Measurements from ENCODE around the gene FBXL17. TPM values are rescaled to one million over a fixed set of nuclear protein-coding genes. Genes with fewer than 3 reads are reported as not detected.

The FBXL17 gene
- total RNA-seq, 1 experiment from 2014 or later = 18.2 TPM

DNA sequence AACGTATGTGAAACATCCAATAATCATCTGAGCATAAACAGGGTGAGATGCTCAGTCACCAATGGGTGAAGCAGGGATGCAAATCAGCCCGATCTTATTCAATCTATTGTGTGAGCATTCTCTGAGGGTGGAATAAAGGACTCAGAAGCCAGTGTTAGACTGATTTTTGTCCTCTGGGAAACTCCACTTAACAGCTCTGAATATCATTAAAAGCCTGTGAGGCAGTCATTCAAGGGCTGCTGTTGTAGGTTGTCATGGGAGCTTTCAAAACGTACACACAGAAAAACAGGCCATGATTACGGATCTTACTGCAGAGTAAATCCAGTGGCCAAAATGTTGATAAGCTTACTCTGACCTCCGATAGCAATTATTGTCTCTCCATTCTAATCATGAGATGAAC lies 444.7 kb downstream of the FBXL17 start:
- TF ChIP-seq, protein P1, sequence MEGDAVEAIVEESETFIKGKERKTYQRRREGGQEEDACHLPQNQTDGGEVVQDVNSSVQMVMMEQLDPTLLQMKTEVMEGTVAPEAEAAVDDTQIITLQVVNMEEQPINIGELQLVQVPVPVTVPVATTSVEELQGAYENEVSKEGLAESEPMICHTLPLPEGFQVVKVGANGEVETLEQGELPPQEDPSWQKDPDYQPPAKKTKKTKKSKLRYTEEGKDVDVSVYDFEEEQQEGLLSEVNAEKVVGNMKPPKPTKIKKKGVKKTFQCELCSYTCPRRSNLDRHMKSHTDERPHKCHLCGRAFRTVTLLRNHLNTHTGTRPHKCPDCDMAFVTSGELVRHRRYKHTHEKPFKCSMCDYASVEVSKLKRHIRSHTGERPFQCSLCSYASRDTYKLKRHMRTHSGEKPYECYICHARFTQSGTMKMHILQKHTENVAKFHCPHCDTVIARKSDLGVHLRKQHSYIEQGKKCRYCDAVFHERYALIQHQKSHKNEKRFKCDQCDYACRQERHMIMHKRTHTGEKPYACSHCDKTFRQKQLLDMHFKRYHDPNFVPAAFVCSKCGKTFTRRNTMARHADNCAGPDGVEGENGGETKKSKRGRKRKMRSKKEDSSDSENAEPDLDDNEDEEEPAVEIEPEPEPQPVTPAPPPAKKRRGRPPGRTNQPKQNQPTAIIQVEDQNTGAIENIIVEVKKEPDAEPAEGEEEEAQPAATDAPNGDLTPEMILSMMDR (IDR thresholded peaks at IDR 0.05; ENCODE audit: unreplicated experiment) = no peak

DNA sequence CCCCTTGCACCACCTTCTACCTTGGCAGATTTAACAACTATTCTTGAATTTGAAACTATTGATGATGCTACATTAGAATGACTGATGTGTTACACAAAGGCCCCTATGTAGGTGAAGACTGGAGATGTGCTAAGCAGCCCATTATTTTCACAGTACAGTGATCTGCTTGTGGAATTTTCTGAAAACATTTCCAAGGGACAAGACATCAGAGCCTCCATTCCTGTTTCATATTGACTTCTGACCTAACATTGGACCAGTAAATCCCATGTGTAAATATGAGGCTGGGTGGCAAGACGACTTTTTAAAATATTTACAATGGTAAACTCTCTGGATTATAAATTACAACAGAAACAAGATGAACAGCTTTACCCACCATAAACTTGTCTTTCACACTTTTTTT lies 445.4 kb downstream of the FBXL17 start:
- Mint-ChIP-seq H3K27me3 (ENCODE audit: insufficient read depth, unreplicated experiment) (no peaks in the 10 kb centered on the region), H3K4me1 (ENCODE audit: insufficient read depth, unreplicated experiment) (no peaks in the 10 kb centered on the region), H3K9me3 (ENCODE audit: unreplicated experiment) (no peaks in the 10 kb centered on the region), H3K36me3 (ENCODE audit: insufficient read depth, unreplicated experiment) (no peaks in the 10 kb centered on the region), H3K4me3 (ENCODE audit: unreplicated experiment) (no peak overlapping the region), H3K27ac (ENCODE audit: low read depth, unreplicated experiment) (no peak overlapping the region)
- intact Hi-C loops (cut with micrococcal nuclease) = no loop called here
- DNase-seq (ENCODE audit: unreplicated experiment) = no peak
- ChIA-PET CTCF (interaction anchor here (0.7 kb wide), 1 partner anchor 15 kb away, joined by 4 read pairs; no protein-coding TSS in a partner anchor), POLR2A (no interaction called here)
- no TSS peak for BruUV-seq (replicated peaks)
- TF ChIP-seq, protein P1 (IDR thresholded peaks at IDR 0.05; ENCODE audit: unreplicated experiment) = no peak

More for the DNA sequence above, 444.7 kb downstream of the FBXL17 start:
- Mint-ChIP-seq H3K36me3 (ENCODE audit: insufficient read depth, unreplicated experiment) (no peaks in the 10 kb centered on the region), H3K27ac (ENCODE audit: low read depth, unreplicated experiment) (no peak overlapping the region), H3K4me1 (ENCODE audit: insufficient read depth, unreplicated experiment) (no peaks in the 10 kb centered on the region), H3K9me3 (ENCODE audit: unreplicated experiment) (no peaks in the 10 kb centered on the region), H3K4me3 (ENCODE audit: unreplicated experiment) (no peak overlapping the region), H3K27me3 (ENCODE audit: insufficient read depth, unreplicated experiment) (no peaks in the 10 kb centered on the region)
- DNase-seq (ENCODE audit: unreplicated experiment) = no peak
- no TSS peak for BruUV-seq (replicated peaks)
- ChIA-PET POLR2A (interaction anchor here (1.4 kb wide), 1 partner anchor 31 kb away, joined by 3 read pairs; no protein-coding TSS in a partner anchor), CTCF (interaction anchor here (0.6 to 1.3 kb wide), 2 partner anchors 9 to 32 kb away, joined by 3 to 4 read pairs; no protein-coding TSS in a partner anchor)
- intact Hi-C loops (cut with micrococcal nuclease) = no loop called here

DNA sequence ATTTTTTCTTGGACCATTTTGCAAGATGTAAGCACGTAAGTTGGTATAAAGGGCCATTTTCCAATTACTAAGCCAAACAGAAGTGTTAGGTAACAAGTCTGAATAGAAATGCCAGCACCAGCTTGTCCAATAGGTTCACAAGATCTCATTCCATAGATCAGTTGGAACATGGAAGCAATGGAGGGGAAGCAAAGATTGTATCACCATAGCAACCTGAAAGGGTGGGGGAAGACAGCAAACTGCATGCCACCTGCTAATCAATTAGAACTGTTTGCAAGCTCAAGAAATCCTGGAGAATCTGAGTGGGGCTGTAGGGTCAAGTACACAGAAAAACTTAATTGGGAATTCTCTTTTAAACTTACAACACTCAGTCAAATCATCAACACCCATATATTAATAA lies 446.3 kb downstream of the FBXL17 start:
- no peaks in the 10 kb centered on the region for H3K4me1 Mint-ChIP-seq (ENCODE audit: insufficient read depth, unreplicated experiment)
- H3K27me3 Mint-ChIP-seq (ENCODE audit: insufficient read depth, unreplicated experiment) = no peaks in the 10 kb centered on the region
- DNase-seq (ENCODE audit: unreplicated experiment) = no peak
- TF ChIP-seq, protein P1 (IDR thresholded peaks at IDR 0.05; ENCODE audit: unreplicated experiment) = no peak
- POLR2A ChIA-PET = no interaction called here
- H3K36me3 Mint-ChIP-seq (ENCODE audit: insufficient read depth, unreplicated experiment) = no peaks in the 10 kb centered on the region
- H3K9me3 Mint-ChIP-seq (ENCODE audit: unreplicated experiment) = no peaks in the 10 kb centered on the region
- CTCF ChIA-PET = no interaction called here
- intact Hi-C loops (cut with micrococcal nuclease) = no loop called here
- H3K27ac Mint-ChIP-seq (ENCODE audit: low read depth, unreplicated experiment) = no peak overlapping the region
- no TSS peak for BruUV-seq (replicated peaks)
- no peak overlapping the region for H3K4me3 Mint-ChIP-seq (ENCODE audit: unreplicated experiment)

DNA sequence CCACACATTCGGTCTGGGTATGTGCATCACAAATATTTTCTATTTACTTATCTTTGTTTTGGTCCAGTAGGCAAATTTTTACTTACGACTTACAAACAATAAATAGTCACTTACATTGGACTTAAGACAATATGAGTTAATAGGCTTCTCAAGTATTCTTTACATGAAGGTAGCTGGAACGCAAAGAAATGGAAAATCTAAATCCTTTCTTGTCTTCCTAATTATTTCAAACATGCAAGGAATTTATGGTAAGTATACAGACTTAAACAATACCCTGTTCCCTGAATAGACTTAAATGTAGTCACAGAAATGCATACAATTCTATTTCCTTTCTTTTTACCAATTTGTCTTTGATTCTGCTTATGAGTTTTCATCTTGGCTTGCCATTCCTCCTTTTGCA lies 448.6 kb downstream of the FBXL17 start:
- no peak for DNase-seq (ENCODE audit: unreplicated experiment)
- ChIA-PET POLR2A (no interaction called here), CTCF (no interaction called here)
- no peak overlapping the region for H3K4me3 Mint-ChIP-seq (ENCODE audit: unreplicated experiment)
- no peaks in the 10 kb centered on the region for H3K36me3 Mint-ChIP-seq (ENCODE audit: insufficient read depth, unreplicated experiment)
- BruUV-seq (replicated peaks) = no TSS peak
- no peaks in the 10 kb centered on the region for H3K4me1 Mint-ChIP-seq (ENCODE audit: insufficient read depth, unreplicated experiment)
- H3K27me3 Mint-ChIP-seq (ENCODE audit: insufficient read depth, unreplicated experiment) = no peaks in the 10 kb centered on the region
- no peaks in the 10 kb centered on the region for H3K9me3 Mint-ChIP-seq (ENCODE audit: unreplicated experiment)
- H3K27ac Mint-ChIP-seq (ENCODE audit: low read depth, unreplicated experiment) = no peak overlapping the region
- TF ChIP-seq, protein P1 (IDR thresholded peaks at IDR 0.05; ENCODE audit: unreplicated experiment) = no peak
- intact Hi-C loops (cut with micrococcal nuclease) = no loop called here
